GM19351 (cell line): ENCODE measurements around the gene LGALS1.
"Not testable (repeated sequence)": the region's sequence is repeated elsewhere in the genome, so short reads cannot be mapped to it uniquely, and the experiment has no call there.

Experiments
- ATAC-seq: cut with Tn5 transposase; IDR thresholded peaks from one replicate; pipeline ENCODE4 v1.9.1; 2021; ENCODE audit warnings: mild to moderate bottlenecking, moderate library complexity; ENCODE audit not compliant: unreplicated experiment

Gene LGALS1

DNA sequence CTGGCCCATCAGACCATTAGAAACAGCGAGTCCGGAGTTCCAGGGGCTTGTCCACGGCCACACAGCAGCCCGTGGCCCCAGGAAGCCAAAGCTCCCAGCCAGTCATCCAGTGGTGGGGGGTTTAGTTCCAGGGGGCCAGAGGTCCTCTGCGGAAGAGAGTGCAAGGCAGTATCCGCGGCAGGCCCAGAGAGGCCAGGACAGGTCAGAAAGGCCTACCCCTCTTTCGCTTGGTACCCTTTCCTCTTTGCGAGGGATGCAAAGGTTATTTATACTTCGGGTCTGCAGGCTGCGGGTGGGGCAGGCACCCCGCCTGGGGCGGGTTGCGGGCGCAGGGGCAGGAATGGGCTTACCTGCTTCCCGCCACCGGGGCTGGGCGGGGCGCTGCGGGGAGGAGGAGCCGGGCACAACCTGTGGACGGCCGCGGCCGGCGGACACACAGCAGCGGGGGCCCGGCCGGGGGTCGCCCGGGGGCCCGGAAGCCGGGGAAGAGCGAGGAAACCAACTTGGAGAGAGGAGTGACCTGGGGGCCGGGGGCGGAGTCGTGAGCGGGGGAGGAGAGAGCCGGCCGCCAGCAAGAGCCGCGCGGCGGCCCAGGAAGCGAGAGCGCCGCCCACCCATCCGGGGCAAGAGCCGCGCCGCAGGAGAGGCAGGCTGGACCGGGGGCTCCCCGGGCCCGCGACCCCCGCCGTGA, 36.2 kb upstream of the LGALS1 start, which contains the start of gene SH3BP1:
Gene SH3BP1 (plus strand): TSS at position 600 of the 691 bp plus-strand sequence. CDS start 119 bp downstream, outside the sequence.
- no peak for ATAC-seq

DNA sequence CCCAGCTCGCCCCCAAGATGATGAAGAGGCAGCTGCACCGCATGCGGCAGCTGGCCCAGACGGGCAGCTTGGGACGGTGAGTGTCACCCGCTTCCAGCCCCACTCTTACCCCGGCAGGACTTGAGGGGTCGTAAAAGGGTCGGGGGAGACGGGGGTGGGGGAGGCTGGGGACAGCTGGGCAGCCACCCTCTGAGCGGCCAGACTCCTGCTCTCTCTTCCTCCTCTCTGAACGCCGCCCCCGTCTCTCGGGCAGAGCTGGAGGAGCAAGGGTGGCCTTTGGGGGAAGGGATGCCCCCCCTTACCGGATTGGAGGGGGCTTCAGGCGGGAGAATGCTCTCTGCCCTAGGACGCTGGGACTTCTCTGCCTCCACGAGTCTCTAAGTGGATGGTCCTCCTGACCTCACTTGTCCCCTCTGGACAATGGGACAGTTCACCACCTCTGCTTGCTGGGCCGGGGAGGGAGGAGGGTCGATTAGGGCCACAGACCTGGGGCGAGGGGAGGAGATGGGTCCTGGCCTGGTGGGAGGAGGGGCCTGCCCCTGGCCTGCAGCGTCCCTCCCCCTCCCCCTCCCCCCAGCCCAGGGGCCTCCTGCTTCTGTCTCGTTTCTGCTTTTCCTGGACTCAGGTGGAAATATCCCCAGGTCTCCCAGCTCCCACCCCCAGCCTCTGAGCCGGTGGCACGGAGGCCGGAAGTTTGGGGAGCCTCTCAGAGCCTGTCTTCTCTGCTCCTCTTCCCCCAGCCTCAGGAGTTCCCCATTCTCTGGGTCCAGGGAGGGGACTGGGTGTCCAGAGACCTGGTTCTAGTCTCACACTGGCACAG, 35.5 kb upstream of the LGALS1 start:
- no peak for ATAC-seq

DNA sequence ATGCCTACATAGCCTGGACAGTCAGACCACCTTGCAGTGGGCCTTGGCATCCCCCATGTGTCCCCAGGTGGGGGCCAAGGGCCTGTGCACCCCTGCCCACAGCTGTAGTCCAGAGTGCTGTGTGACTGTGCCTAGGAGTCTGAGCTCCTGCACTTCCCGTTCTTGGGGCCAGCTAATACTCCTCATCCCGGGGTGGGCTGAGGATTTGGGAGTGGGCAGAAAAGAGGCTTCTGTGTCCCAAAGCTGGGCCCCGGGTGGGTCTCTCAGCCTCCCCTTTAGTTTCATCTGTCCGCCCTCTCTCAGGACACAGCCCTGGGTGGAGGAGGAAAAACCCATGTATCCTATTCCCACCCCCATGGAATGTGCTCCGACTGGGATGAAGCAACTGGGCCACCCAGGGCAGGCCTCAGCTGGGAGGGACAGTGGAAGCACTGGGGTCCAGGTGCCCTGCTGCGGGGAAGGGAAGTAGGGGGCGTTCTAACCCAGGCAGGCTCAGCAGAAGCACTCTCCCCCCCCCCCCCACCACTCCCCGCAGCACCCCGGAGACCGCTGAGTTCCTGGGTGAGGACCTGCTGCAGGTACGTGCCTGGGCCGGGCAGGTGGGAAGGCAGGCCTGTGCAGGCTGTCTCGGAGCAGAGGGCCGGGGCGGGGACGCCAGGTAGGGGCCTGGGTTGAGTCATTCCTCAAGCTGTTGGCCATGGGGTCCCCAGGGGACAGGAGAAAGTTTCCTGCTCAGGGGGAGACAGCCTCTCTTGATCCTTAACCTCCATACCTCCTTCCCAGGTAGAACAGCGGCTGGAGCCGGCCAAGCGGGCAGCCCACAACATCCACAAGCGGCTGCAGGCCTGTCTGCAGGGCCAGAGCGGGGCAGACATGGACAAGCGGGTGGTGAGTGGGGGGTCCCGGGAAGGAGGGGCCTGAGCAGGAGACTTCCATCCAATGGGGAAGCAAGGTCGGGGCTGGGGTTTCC, 34.6 kb upstream of the LGALS1 start:
- ATAC-seq = no peak

DNA sequence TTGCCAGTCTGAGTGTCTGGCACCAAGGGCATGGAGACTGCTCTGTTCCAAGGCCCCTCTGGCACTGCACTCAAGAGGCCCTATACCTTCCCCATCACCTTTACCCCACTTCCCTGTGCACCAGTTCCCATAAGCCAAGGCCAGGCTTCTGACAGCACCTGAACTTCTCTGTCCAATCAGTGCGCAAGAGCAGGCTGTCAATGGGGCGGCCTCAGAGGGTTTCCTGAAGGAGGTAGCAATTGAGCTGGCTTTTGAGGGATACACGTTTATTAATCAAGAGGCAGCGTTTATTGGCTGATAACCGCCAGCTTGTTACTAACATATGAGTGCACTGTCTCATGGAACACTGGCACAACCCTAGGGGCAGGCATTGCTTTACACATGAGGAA, 33.9 kb upstream of the LGALS1 start:
- ATAC-seq = no peak

DNA sequence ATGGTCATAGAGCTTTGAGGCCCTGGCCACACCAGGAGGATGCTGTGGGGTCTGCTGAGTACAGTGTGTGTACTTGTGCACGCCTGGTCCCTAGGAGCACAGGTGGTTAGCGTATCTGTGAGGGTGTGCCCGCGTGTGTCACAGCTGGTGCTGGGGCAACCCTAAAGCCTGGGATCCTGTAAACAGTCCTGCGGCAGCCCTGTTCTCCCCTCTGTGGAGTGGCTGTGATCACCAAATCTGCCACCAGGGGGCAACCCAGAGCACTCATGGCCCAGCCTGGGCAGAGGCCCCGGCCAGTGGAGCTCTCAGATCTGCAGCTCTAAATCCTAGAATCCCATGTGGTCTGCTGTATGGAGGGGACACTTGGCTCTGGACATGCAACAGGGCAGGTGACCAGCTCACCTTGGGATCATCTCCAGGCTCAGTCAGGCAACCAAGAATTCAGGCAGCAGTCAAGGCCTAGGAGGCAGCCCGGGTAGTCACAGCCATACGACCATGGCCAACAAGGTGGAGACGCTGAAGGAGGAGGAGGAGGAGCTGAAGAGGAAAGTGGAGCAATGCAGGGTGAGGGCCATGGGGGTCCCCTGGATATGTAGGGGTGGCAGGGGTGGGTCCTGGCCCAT, 32.1 kb upstream of the LGALS1 start:
- ATAC-seq = no peak

DNA sequence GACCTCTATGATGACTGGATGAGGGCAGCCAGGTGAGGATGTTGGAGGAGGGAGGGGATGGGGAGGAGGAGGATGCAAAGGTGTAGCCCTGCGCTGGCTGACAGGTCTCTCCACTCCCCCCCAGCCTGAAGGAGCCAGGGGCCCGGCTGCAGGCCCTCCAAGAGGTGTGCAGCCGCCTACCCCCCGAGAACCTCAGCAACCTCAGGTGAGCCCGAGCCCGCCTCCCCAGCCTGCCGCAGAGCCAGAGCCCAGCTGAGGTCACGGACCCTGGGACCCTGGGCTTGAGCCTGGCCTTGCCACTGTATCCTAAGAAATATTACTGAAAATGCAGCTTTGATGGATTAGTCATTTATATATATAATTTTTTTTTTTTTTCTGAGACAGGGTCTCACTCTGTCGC, 28.1 kb upstream of the LGALS1 start:
- no peak for ATAC-seq

DNA sequence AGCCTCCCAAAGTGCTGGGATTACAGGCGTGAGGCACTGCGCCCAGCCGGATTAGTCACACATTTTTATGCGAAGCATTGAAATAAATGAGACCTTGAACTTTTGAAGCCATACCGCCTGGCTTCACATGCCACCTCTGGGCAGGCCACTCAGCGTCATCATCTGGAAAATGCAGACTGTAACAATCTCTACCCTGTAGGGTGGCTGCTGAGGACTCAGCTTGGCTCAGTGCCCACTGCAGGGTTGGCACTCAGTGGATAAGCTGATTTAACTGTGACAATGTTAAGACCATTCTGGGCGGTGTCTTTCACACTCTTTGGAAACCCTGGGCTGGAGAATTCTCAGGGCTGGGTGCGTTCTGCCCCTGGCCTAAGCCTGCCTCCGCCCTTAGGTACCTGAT, 27.5 kb upstream of the LGALS1 start:
- no peak for ATAC-seq

DNA sequence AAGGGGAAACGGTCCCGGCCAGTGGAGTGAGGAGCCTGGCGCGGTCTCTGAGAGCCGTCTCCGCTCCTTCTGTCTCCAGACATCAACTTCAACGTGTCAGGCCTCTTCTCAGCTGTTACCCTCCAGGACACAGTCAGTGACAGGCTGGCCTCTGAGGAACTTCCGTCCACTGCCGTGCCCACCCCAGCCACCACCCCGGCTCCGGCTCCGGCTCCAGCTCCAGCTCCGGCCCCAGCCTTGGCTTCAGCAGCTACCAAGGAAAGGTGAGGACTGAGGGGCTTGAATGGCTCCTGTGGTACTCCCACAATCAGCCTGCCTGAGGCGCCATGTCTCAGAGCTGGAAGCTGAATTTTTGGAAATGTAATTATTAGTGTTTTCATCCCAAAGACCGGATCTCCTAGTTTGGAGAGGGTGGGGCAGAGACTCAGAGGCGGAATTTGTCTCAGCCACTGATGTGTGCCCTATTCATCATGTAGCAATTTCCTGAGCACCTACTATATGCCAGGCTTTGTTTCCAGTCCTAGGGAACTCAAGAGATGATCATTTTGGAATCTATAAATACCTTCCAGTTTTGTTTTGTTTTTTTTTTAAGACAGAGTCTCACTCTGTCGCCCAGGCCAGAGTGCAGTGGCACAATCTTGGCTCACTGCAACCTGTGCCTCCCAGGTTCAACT, 24.8 kb upstream of the LGALS1 start:
- ATAC-seq = no peak

DNA sequence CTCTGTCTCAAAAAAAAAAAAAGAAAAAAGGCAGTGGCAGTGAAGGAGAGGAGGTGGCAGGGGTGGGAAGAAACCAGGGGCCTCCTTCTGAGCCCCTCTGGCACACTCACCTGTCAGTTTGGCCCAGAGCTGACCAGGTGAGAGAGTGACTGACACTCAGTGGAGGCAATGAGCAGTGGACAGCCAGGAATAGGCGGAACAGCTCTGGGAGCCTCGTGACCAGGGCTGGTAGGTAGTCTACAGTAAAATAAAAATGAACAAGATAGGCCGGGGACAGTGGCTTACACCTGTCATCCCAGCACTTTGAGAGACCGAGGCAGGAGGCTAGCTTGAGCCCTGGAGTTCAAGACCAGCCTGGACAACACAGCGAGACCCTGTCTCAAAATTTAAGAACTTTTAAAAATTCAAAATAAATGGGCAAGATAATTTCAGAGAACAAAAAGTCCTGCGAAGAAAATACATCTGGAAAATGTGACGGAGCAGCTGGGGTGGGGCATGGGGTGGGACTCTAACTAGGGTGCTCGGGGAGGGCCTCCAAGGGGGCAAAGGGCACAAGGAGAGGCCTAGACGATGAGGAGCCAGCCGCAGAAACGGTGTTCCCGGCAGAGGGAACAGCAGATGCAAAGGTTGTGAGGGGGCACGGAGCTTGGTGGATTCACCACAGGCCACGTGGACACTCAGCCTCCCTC, 20.7 kb upstream of the LGALS1 start:
- ATAC-seq = no peak

DNA sequence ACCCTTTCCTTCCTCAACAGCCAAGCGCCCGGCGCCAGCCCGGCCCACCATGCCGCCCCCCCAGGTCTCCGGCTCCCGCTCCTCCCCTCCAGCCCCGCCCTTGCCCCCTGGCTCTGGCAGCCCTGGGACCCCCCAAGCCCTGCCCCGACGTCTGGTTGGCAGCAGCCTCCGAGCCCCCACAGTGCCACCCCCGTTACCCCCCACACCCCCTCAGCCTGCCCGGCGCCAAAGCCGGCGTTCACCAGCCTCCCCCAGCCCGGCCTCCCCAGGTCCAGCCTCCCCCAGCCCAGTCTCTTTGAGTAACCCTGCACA, 20.2 kb upstream of the LGALS1 start:
- no peak for ATAC-seq

DNA sequence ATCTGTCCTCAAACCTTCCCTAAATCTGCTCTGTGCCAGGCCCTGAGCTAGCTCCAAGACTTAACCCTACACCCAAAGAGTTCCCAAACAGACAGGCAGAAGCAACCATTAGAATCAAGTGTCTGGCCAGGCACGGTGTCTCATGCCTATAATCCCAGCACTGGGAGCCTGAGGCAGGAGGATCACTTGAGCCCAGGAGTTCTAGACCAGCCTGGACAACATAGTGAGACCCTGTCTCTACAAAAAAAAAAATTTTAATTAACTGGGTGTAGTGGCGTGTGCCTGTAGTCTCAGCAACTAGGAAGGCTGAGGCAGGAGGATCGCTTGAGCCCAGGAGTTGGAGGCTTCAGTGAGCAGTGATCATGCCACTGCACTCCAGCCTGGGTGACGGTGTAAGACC, 18.9 kb upstream of the LGALS1 start:
- ATAC-seq = not testable (repeated sequence)

DNA sequence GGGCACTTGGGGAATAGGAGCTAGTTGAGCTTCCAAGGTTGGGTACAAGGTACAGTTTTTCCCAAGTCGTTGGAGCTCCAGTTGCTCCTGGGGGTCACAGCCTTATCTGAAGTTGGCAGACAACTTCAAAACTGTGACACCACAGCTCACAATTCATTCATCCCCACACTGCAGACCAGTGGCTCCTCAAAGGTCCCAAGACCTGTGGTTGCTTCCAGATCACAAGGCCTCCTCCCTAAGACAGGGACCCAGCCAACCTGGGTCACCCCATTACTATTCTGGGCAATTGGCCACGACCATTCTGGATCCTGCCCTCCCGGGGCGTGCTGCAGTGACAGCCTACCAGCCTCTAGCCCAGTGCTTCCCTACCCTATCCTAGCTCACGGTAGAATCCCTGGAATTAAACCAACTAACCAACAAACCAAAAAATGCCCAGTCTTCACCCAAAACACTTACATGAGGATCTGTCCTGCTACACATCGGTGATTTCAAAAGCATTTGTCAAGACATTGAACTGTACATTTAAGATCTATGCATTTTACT, 17.8 kb upstream of the LGALS1 start:
- ATAC-seq = no peak

DNA sequence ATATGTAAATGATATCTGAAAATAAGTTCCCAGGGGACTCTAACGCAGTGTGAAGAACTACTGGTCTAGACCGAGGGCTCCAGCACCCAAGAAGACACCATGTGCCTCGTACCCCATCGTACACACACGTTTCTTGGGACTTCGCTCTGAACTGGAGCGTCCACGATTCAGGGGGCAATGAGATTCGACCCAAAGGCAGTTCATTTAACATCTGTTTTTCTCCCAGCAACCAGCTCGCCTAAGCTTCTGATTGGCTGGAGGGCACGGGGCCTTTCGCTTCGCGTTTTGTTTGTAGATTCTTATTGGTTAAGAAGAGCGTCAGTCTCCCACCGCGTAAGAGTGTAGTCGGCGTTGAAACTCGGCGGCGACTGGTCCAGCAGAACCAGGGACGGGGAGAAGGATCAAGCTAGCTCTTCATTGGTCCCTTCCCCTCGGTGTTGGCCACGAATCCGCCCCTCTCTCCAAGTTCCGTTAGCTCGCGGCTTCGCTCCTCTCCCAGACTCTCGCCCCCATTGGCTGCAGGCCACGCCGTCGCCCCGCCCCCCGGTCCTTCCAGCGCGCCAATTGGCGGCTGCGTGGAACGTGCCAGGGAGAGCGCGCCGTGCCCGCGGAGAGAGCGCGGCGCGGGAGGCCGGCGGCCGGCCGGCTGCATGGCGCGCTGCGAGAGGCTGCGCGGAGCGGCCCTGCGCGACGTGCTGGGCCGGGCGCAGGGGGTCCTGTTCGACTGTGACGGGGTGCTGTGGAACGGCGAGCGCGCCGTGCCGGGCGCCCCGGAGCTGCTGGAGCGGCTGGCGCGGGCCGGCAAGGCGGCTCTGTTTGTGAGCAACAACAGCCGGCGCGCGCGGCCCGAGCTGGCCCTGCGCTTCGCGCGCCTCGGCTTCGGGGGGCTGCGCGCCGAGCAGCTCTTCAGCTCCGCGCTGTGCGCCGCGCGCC, 17.0 kb upstream of the LGALS1 start, which contains the start of gene PDXP:
Gene PDXP (plus strand): TSS at position 591 of the 933 bp plus-strand sequence. CDS start 60 bp downstream, at position 651.
- peak; percentile 86 for ATAC-seq

DNA sequence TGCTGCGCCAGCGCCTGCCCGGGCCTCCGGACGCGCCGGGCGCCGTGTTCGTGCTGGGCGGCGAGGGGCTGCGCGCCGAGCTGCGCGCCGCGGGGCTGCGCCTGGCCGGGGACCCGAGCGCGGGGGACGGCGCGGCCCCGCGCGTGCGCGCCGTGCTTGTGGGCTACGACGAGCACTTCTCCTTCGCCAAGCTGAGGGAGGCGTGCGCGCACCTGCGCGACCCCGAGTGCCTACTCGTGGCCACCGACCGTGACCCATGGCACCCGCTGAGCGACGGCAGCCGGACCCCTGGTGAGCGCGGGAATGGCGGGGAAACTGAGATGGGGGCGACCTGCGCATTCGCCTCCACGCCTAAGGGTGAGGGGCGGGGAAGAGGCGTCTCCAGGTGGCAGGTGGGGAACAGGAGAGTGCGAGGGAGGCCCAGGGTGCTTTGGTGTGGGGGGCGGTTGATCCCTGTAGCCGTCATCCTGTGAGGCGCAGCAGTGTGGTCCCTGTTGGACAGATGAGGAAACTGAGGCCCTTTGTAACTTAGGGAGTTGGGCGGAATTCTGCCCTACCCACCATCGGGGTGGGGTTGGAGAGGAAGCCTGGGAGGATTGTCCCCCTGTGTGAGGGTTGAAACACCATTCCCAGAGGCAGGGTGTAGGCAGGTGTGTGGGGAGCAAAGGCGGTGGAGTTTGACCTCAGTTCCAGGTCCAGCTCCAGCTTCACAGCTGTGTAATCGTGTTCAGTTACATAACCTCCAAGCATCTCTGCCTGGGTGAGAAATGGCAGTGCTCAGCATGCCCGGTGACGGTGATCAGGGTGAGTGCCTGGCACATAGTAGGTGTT, 16.2 kb upstream of the LGALS1 start:
- ATAC-seq = peak; percentile 20

DNA sequence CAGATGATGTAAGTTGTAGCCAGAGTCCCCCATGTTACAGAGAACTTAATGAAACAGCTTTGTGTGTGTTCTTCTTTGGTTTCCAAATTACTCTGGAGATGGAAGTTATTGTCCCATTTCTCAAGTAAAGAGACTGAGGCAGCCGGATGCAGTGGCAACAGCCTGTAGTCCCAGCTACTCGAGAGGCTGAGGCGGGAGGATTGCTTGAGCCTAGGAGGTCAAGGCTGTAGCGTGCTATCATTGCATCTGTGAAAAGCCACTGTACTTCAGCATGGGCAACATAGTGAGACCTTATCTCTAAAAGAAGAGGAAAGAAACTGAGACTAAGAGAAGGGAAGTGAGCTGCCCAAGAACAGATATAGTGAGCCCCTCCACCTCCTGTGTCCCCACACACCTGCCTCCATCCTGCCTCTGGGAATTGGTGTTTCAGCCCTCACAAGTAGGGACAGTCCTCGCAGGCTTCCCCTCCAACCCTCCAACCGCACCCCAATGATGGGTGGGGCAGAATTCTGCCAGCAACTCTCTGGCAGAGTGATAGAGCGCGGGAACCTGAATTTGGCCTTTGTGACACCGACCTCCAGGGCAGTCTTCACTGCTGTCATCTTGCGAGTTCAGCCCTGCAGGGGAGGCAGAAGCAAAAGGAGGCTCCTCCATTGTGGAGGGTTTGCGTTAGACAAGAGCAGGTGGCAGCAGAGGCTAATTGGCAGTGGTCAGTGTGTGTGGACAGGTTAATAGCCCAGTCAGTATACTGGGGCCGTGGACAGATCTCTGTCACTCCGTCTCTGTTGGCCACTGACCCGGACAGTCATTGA, 15.3 kb upstream of the LGALS1 start:
- ATAC-seq = no peak

DNA sequence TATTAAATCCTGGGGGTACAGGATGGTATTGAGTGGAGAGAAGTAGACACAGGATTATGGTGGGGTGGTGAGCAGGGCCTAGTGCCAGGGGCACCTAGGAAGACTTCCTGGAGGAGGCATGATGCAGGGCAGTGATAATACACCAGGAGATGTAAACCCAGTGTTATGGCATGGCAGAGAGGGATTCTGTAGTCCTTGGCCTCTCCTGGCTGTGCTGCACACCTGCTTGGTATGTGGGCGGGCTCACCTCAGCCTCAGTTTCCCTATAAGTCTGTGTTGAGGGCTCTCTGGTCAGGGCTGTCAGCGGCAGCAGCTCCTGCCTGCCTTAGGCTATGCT, 14.8 kb upstream of the LGALS1 start:
- no peak for ATAC-seq
